ENCODE results near the gene XPNPEP1.

XPNPEP1 gene

DNA sequence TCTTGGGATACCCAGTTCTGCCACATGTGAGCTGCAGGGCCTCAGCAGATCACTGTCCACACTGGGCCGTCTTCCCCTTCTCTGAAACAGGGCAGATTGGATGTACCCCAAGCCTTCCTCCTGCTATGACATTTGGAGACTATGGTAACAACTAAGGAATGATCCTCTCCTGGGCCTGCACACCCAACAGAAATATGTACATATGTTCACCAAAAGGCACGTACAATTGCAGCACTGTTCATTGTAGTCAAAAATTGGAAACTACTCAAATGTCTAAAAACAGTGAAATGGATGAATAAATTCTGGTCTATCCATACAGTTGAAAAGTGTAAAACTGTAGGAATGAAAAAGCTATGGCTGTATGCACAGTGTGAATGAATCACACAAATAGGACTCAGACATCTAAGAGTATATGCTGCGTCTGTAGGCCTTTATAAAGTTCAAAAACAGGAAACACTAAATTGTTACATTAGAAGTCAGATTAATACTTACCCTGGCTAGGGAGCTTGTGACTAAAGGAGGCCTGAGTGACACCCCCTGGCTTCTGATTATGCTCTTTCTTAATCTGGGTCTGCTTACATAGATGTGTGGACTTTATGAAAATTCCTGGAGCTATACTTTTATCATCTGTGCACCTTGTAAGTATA, 16.1 kb upstream of the XPNPEP1 start:
- no peak overlapping the region for H3K4me3 ChIP-seq (ENCODE audit: low read depth, low read length)
- H3K9me3 ChIP-seq (ENCODE audit: severe bottlenecking): no peaks in the 10 kb centered on the region
- H3K27me3 ChIP-seq (ENCODE audit: insufficient read depth, low read depth, severe bottlenecking): no peaks in the 10 kb centered on the region
- H3K36me3 ChIP-seq: no peaks in the 10 kb centered on the region; the same call in 1 of the 2 replicates
- no peak overlapping the region for H3K27ac ChIP-seq
- TF ChIP-seq, protein P1, sequence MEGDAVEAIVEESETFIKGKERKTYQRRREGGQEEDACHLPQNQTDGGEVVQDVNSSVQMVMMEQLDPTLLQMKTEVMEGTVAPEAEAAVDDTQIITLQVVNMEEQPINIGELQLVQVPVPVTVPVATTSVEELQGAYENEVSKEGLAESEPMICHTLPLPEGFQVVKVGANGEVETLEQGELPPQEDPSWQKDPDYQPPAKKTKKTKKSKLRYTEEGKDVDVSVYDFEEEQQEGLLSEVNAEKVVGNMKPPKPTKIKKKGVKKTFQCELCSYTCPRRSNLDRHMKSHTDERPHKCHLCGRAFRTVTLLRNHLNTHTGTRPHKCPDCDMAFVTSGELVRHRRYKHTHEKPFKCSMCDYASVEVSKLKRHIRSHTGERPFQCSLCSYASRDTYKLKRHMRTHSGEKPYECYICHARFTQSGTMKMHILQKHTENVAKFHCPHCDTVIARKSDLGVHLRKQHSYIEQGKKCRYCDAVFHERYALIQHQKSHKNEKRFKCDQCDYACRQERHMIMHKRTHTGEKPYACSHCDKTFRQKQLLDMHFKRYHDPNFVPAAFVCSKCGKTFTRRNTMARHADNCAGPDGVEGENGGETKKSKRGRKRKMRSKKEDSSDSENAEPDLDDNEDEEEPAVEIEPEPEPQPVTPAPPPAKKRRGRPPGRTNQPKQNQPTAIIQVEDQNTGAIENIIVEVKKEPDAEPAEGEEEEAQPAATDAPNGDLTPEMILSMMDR (IDR thresholded peaks at IDR 0.05; ENCODE audit: low read depth, low read length): no peak
- DNase-seq: no peak

DNA sequence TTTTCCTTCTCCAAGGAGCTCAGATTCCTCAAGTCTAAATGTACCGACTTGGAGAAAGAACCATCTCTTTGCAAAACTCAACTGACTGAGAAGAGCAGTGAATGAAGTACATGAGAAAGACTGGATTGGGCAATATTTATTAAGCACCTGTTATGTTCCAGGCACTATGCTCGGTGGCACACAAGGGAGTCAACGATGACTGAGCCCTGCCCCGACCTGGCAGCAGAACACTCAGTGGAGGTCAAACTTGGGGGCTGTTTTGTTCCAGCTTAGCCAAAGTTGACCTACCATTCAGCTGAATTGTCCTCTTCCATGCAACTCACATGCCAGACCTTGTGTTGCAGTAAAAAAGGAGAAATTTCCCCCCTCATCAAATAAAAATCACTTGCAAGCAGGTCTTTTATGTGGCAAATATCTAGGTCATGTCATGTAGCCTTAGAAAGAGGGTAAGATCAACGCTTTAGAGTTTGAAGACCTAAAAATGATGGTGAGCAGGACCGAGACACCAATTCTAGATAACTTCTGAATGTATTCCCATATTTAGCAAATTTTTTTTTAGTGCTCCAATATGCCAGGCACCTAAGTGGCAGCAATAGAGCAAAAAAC, 14.3 kb upstream of the XPNPEP1 start:
- H3K36me3 ChIP-seq: no peaks in the 10 kb centered on the region; the same call in 1 of the 2 replicates
- no peak for DNase-seq
- no peak overlapping the region for H3K27ac ChIP-seq
- no peaks in the 10 kb centered on the region for H3K27me3 ChIP-seq (ENCODE audit: insufficient read depth, low read depth, severe bottlenecking)
- TF ChIP-seq, protein P1 (IDR thresholded peaks at IDR 0.05; ENCODE audit: low read depth, low read length): no peak
- H3K4me3 ChIP-seq (ENCODE audit: low read depth, low read length): no peak overlapping the region
- no peaks in the 10 kb centered on the region for H3K9me3 ChIP-seq (ENCODE audit: severe bottlenecking)

DNA sequence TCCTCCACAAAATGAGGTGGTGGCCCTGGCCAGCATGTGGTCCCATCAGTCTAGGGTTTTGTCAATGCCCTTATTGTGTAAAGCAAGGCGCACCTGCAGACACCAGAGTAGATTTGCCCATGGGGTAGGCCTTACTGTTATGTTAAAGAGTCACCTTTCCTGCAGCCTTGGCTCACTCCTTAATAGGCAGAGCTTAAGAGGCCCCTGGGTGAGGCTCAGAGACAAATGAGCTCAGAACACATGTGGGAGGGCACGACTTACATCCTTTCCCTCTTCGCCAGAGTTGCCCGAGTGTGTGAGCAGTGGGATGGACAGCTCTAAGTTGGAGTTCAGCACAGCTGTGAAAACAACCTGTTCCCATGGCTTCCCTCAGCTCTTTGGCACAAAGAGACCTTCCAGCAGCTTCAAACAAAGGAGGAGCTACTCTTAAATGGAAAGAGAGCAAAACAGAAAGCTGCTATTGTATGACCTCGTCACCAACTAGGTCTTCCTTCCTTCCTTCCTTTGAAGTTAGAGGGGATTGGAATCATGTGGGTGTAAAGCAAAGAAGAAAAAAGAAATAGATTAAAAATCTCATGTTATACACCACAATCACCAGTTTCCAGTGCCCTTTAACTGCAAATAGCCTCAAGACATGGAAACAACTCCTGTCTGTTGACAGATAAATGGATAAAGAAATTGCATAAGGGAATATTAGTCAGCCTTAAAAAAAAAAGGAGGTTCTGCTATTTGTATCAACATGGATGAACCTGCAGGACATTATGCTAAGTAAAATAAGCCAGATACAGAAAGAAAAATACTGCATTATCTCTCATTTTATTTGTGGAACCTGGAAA, 11.9 kb upstream of the XPNPEP1 start:
- TF ChIP-seq, protein P1 (IDR thresholded peaks at IDR 0.05; ENCODE audit: low read depth, low read length): no peak
- peak; percentile 56 for DNase-seq
- no peaks in the 10 kb centered on the region for H3K27me3 ChIP-seq (ENCODE audit: insufficient read depth, low read depth, severe bottlenecking)
- H3K4me3 ChIP-seq (ENCODE audit: low read depth, low read length): no peak overlapping the region
- H3K9me3 ChIP-seq (ENCODE audit: severe bottlenecking): no peaks in the 10 kb centered on the region
- H3K27ac ChIP-seq: no peak overlapping the region; the same call in 1 of the 2 replicates
- no peaks in the 10 kb centered on the region for H3K36me3 ChIP-seq

DNA sequence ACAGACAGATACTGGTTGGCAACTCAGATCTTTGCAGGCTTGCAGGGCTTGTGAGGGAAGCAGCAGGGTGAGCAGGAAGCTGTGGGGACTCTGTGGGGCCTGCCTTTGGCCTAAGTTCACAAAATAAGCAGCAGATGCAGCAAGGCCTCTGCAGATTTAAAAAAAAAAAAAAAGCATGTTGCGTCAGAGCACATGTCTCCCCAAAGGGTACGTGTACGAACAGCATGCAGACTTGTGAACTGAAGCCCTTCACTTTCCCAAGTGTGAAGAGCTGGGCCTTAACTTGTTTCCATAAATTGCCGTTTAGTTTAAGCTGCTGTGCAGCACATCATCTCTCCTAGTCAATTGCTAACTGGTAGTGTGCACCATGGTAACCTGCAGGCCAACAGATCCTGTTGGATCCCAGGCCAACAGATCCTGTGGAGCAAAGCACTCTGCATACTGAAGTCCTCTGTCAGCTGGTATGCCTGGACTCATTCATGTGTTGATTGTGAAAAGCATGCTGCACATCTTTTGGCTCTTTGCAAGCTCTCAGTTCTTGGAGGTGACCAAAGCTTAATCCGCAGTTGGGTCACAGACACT, 10.8 kb upstream of the XPNPEP1 start:
- TF ChIP-seq, protein P1 (IDR thresholded peaks at IDR 0.05; ENCODE audit: low read depth, low read length): no peak
- Histone ChIP-seq H3K9me3 (ENCODE audit: severe bottlenecking) (no peaks in the 10 kb centered on the region), H3K36me3 (no peaks in the 10 kb centered on the region), H3K27ac (no peak overlapping the region), H3K4me3 (ENCODE audit: low read depth, low read length) (no peak overlapping the region), H3K27me3 (ENCODE audit: insufficient read depth, low read depth, severe bottlenecking) (no peaks in the 10 kb centered on the region)
- DNase-seq: no peak

DNA sequence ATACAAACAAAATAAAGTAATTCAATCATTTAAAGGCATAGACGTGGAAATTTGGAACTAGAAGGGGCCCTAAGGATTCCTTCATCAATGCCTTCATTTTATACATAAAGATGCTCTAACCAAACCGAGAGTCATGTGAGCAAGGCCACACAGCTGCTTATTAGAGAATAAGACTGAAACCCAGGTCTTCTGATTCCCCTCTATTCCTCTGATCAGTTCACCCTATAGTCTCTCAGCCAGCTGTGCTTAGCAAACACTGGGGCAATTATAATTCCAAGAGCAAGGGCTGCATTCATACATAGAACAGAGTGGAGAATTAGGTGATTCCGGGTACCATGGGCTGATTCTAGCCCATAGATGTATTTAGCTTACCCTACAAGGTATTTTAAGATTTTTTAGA, 9.7 kb upstream of the XPNPEP1 start:
- Histone ChIP-seq H3K9me3 (ENCODE audit: severe bottlenecking) (no peaks in the 10 kb centered on the region), H3K27me3 (ENCODE audit: insufficient read depth, low read depth, severe bottlenecking) (no peaks in the 10 kb centered on the region), H3K4me3 (ENCODE audit: low read depth, low read length) (no peak overlapping the region), H3K36me3 (no peaks in the 10 kb centered on the region), H3K27ac (no peak overlapping the region)
- TF ChIP-seq, protein P1 (IDR thresholded peaks at IDR 0.05; ENCODE audit: low read depth, low read length): no peak
- DNase-seq: no peak

All from WERI-Rb-1 (cell line).